K562 (cell line): ENCODE data around the gene TMEM129. TPM values are rescaled to one million over a fixed set of nuclear protein-coding genes. Genes with fewer than 3 reads are reported as not detected.
A peak's percentile ranks its signal among the peaks of the same experiment; 100 is the strongest.

Source experiments
- ATF4 ChIP-seq: fragments of 450-650 bp; formaldehyde crosslinking; IDR thresholded peaks from 2 replicates; pipeline ENCODE4 v1.4.0; 2022; ENCODE audit warnings: mild to moderate bottlenecking, moderate library complexity
- BRCA1 ChIP-seq, 2 experiments: fragments of 450-650 bp in 1 of 2; sonication (generic) in 1 of 2; formaldehyde crosslinking in 1 of 2; IDR thresholded peaks; 2 replicates each; pipeline versions ENCODE4 v1.5.0 to v1.6.1; 2017 to 2020; ENCODE audit warnings: mild to moderate bottlenecking in 1 of 2, missing genetic modification reagents in 1 of 2
- CBFB ChIP-seq: sonication (generic); formaldehyde crosslinking; IDR thresholded peaks from 2 replicates; pipeline ENCODE4 v1.4.0; 2020; ENCODE audit warnings: mild to moderate bottlenecking, missing genetic modification reagents
- CTCF ChIP-seq, 3 experiments: IDR thresholded peaks in 2 of 3; conservative IDR thresholded peaks in 1 of 3; 2 replicates each; pipeline ENCODE4 v1.5.1; 2011 to 2012; ENCODE audit warnings: low read length in 3 of 3, mild to moderate bottlenecking in 3 of 3, control low read depth in 2 of 3, improper control_type of control experiment in 1 of 3, inconsistent platforms in 1 of 3, low read depth in 1 of 3, mixed read lengths in 1 of 3, moderate library complexity in 1 of 3; ENCODE audit not compliant: insufficient read depth in 2 of 3
- DMBX1 ChIP-seq: fragments of 250-450 bp; sonication (Bioruptor Pico); IDR thresholded peaks from 2 replicates; pipeline ENCODE4 v1.8.0; 2022; ENCODE audit warnings: inconsistent platforms, mild to moderate bottlenecking, moderate library complexity, borderline replicate concordance
- FOS ChIP-seq: IDR thresholded peaks from 3 replicates; pipeline ENCODE4 v1.6.1; 2011; ENCODE audit not compliant: insufficient read length; ENCODE audit errors: extremely low read depth
- GTF2F1 ChIP-seq: IDR thresholded peaks from 2 replicates; pipeline ENCODE4 v1.6.1; 2011; ENCODE audit warnings: low read depth, low read length, improper control_type of control experiment
- KLF16 ChIP-seq: IDR thresholded peaks from 2 replicates; pipeline ENCODE4 v1.6.1; 2016; ENCODE audit warnings: antibody characterized with exemption
- POLR2AphosphoS5 ChIP-seq: IDR thresholded peaks from 2 replicates; pipeline ENCODE4 v1.6.1; 2011; ENCODE audit warnings: mild to moderate bottlenecking, low read depth, low read length, moderate library complexity; ENCODE audit not compliant: control insufficient read depth, insufficient read depth
- PTTG1 ChIP-seq: fragments of 450-650 bp; IDR thresholded peaks from 2 replicates; pipeline ENCODE4 v1.6.1; 2016; ENCODE audit warnings: low read depth, mild to moderate bottlenecking, missing genetic modification characterization, missing compliant biosample characterization
- SMAD3 ChIP-seq: fragments of 450-650 bp; formaldehyde crosslinking; conservative IDR thresholded peaks from 2 replicates; pipeline ENCODE4 v1.4.0; 2020; ENCODE audit warnings: mild to moderate bottlenecking
- SREBF2 ChIP-seq: sonication (generic); formaldehyde crosslinking; IDR thresholded peaks from 2 replicates; pipeline ENCODE4 v1.4.0; 2020; ENCODE audit warnings: mild to moderate bottlenecking, missing genetic modification reagents
- ZBTB1 ChIP-seq: sonication (generic); formaldehyde crosslinking; IDR thresholded peaks from 2 replicates; pipeline ENCODE4 v1.8.1; 2023; ENCODE audit warnings: missing genetic modification reagents, low read depth, mild to moderate bottlenecking, borderline replicate concordance
- ZC3H8 ChIP-seq: fragments of 450-650 bp; IDR thresholded peaks from 2 replicates; pipeline ENCODE4 v1.6.1; 2017
- ZFP36 ChIP-seq: fragments of 150-350 bp; IDR thresholded peaks from 2 replicates; pipeline ENCODE4 v1.6.1; 2018; ENCODE audit warnings: low read length, low read depth; ENCODE audit not compliant: partially characterized antibody
- ZFP91 ChIP-seq: sonication (generic); formaldehyde crosslinking; IDR thresholded peaks from 2 replicates; pipeline ENCODE4 v1.8.0; 2022; ENCODE audit warnings: mild to moderate bottlenecking, missing genetic modification reagents
- ZFX ChIP-seq: sonication (generic); formaldehyde crosslinking; IDR thresholded peaks from 2 replicates; pipeline ENCODE4 v1.8.0; 2022; ENCODE audit warnings: mild to moderate bottlenecking, missing genetic modification reagents, moderate library complexity
- ZNF212 ChIP-seq: fragments of 450-650 bp; formaldehyde crosslinking; IDR thresholded peaks from 2 replicates; pipeline ENCODE4 v1.4.0; 2020; ENCODE audit warnings: mild to moderate bottlenecking
- ZNF512 ChIP-seq: IDR thresholded peaks from 2 replicates; pipeline ENCODE4 v1.6.1; 2016; ENCODE audit warnings: missing genetic modification characterization, missing compliant biosample characterization
- polyA plus RNA-seq, 8 experiments: library from polyadenylated mRNA; depleted of rRNA in 4 of 8; stranded (reverse) in 5 of 8; unstranded in 3 of 8; fragments of >200 nt; fragmentation: Nextera tagmentation in 2 of 8; fragmentation: Illumina TruSeq in 1 of 8; extraction: Ambion mirVana in 2 of 8; extraction: Trizol in 1 of 8; gene quantifications; 2 replicates each; pipeline versions ENCODE4 v1.2.1 to v1.2.3, GENCODE V29; 2011 to 2014; ENCODE audit warnings: inconsistent platforms in 1 of 8, missing spikeins in 1 of 8
- total RNA-seq, 7 experiments: library from RNA; depleted of rRNA in 6 of 7; stranded (reverse); fragments of >200 nt in 6 of 7; fragmentation: Illumina TruSeq in 2 of 7; extraction: Trizol in 2 of 7; gene quantifications; 2 replicates each; pipeline versions ENCODE4 v1.2.1 to v1.2.3, GENCODE V29; 2011 to 2021; ENCODE audit warnings: low replicate concordance in 1 of 7

TMEM129 gene
- total and polyA plus RNA-seq, 9 of the 15 experiments (the other 6 are each of a cell fraction or from before 2014, with no cell fraction given), result 0.34 to 47.2 (median 18.8) TPM

- TF ChIP-seq ZFP36, result no peak
- no peak for TF ChIP-seq KLF16
- TF ChIP-seq ATF4 (CRISPR knock-in tag), result no peak
- TF ChIP-seq ZFP91, result no peak
- no peak for TF ChIP-seq ZNF512 (tag)
- TF ChIP-seq PTTG1 (tag), result no peak
- no peak for TF ChIP-seq FOS
- TF ChIP-seq CTCF (IDR thresholded peaks at IDR 0.05 in 2 of 3, conservative IDR thresholded peaks at IDR 0.05 in 1 of 3; ENCODE audit: insufficient read depth in 2 of 3, low read depth in 1 of 3, low read length in 3 of 3), result peak in 2 of 3 experiments; percentile 20 to 28; a peak in 2 of 6 replicates
- TF ChIP-seq ZNF212 (CRISPR knock-in tag), result no peak
- no peak for TF ChIP-seq POLR2AphosphoS5
- no peak for TF ChIP-seq DMBX1 (CRISPR knock-in tag)
- TF ChIP-seq ZBTB1 (CRISPR knock-in tag), result no peak
- no peak for TF ChIP-seq BRCA1 (IDR thresholded peaks at IDR 0.05)
- no peak for TF ChIP-seq BRCA1 (CRISPR knock-in tag; IDR thresholded peaks at IDR 0.05)
- no peak for TF ChIP-seq SREBF2 (CRISPR knock-in tag)
- no peak for TF ChIP-seq GTF2F1
- 0 out of 2 replicates have a peak, but pooled peaks have one; percentile 34 for TF ChIP-seq CBFB
- TF ChIP-seq ZC3H8, result no peak
- no peak for TF ChIP-seq SMAD3 (CRISPR knock-in tag)
- peak; percentile 46; the same call in 1 of the 2 replicates for TF ChIP-seq ZFX
These were observed 31.3 kb upstream of the TMEM129 start (continued) for GRCh38 chr4:1752284-1753041.
